Erythroblast (primary cell): Measurements from ENCODE around the gene NMNAT2.

Experiments
- GATA1 ChIP-seq: IDR thresholded peaks from 2 replicates; pipeline ENCODE4 v1.6.1; 2011; ENCODE audit warnings: low read depth, mild to moderate bottlenecking, control low read depth, low read length, moderate library complexity
- POLR2A ChIP-seq: IDR thresholded peaks from 2 replicates; pipeline ENCODE4 v1.6.1; 2011; ENCODE audit warnings: mild to moderate bottlenecking, low read length

- no peak for TF ChIP-seq POLR2A
- no peak for TF ChIP-seq GATA1
Measured at GRCh38 chr1:183388735-183389134, 29.4 kb downstream of the NMNAT2 start.
